Measurements from ENCODE around the gene PDS5B. TPM values are rescaled to one million over a fixed set of nuclear protein-coding genes. Genes with fewer than 3 reads are reported as not detected.

The PDS5B gene
- total RNA-seq, 1 donor from 2014 or later: 49.4 TPM

DNA sequence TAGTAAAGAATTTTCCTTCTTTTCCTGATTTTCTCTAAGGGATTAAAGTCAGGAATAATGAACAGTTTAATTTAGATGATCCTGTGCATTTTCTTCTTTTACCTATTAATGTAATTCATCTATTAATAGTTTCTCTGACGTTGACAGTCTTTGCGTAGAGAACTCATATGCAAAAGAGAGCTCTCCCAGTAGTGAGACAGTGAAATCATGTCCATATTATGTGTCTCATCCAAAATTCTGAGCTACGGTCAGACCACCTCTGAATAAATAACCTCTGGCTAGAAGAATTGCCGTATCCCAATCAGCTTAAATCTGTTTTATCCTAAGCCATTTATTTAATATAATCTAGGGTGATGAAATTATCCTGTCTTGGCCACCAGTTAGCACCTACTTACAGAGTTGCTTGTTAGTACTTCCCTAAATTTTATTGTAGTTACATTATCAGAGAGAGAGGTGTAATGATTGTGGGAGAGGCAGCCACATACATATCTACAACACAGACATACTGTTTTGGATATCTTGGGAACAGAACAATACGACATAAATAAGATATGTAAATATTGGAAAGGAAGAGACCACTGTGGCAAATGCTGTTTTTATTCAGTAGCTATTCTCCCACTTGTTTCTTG, 30.7 kb downstream of the PDS5B start:
- H3K27ac ChIP-seq: no peak overlapping the region
- no peaks in the 10 kb centered on the region for H3K4me1 ChIP-seq
- intact Hi-C loops (cut with DNase I): no loop called here
- H3K9me3 ChIP-seq: no peaks in the 10 kb centered on the region
- H3K36me3 ChIP-seq: no peaks in the 10 kb centered on the region
- DNase-seq (ENCODE audit: extremely low spot score in 2 of 2): no peak
- no peak overlapping the region for H3K4me3 ChIP-seq
- H3K27me3 ChIP-seq: no peaks in the 10 kb centered on the region
- TF ChIP-seq POLR2AphosphoS5 (IDR thresholded peaks at IDR 0.05; ENCODE audit: insufficient read depth in 1 of 2, low read depth in 1 of 2): no peak
- TF ChIP-seq, protein P1, sequence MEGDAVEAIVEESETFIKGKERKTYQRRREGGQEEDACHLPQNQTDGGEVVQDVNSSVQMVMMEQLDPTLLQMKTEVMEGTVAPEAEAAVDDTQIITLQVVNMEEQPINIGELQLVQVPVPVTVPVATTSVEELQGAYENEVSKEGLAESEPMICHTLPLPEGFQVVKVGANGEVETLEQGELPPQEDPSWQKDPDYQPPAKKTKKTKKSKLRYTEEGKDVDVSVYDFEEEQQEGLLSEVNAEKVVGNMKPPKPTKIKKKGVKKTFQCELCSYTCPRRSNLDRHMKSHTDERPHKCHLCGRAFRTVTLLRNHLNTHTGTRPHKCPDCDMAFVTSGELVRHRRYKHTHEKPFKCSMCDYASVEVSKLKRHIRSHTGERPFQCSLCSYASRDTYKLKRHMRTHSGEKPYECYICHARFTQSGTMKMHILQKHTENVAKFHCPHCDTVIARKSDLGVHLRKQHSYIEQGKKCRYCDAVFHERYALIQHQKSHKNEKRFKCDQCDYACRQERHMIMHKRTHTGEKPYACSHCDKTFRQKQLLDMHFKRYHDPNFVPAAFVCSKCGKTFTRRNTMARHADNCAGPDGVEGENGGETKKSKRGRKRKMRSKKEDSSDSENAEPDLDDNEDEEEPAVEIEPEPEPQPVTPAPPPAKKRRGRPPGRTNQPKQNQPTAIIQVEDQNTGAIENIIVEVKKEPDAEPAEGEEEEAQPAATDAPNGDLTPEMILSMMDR (IDR thresholded peaks at IDR 0.05): no peak
- TF ChIP-seq POLR2A (IDR thresholded peaks at IDR 0.05): no peak

DNA sequence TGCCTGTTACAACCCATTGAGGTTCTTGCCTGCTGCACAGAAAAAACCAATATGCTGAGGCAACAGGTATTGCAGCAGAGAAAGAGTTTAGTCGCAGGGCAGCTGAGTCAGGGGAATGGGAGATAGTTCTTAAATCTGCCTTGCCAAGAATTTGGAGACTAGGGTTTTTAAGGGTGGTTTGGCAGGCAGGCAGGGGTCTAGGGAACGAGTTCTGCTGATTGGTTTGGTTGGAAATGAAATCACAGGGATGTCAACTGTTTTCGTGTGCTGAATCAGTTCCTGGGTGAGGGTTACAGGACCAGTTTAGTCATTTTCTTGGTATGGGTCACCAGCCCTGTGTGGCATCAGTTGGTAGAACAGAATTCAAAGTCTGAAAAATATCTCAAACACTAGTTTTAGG, 36.6 kb downstream of the PDS5B start:
- H3K9me3 ChIP-seq: peaks cover 5% of the 10 kb centered on the region
- no peak overlapping the region for H3K27ac ChIP-seq
- no peaks in the 10 kb centered on the region for H3K27me3 ChIP-seq
- peaks cover 20% of the 10 kb centered on the region for H3K4me1 ChIP-seq
- no peak for TF ChIP-seq POLR2AphosphoS5 (IDR thresholded peaks at IDR 0.05; ENCODE audit: insufficient read depth in 1 of 2, low read depth in 1 of 2)
- no peak for TF ChIP-seq POLR2A (IDR thresholded peaks at IDR 0.05)
- TF ChIP-seq, protein P1 (IDR thresholded peaks at IDR 0.05): no peak
- H3K4me3 ChIP-seq: no peak overlapping the region
- no peak for DNase-seq (ENCODE audit: extremely low spot score in 2 of 2)
- H3K36me3 ChIP-seq: no peaks in the 10 kb centered on the region
- intact Hi-C loops (cut with DNase I): no loop called here

DNA sequence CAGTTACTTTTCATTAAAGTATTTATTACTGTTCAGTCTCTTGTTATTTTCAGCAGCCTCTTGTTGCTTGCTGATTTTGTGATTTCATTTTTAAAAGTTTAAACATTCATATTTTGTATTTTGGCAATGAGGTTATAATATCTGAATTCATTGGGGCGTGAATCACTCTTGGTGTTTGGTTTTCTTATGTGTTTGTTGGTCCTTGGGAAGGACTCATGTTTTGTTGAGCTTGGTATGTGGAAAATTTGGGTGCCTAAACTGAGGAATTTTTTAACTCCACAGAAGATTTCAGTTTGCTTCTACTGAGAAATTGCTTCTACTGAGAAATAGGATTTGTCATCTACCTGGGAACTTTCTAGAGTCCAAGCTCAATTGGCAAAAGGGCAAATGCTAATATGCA, 38.2 kb downstream of the PDS5B start:
- Histone ChIP-seq H3K4me3 (no peak overlapping the region), H3K9me3 (peaks cover 5% of the 10 kb centered on the region), H3K27ac (no peak overlapping the region), H3K4me1 (peaks cover 23% of the 10 kb centered on the region), H3K36me3 (no peaks in the 10 kb centered on the region), H3K27me3 (no peaks in the 10 kb centered on the region)
- DNase-seq (ENCODE audit: extremely low spot score in 2 of 2): no peak
- intact Hi-C loops (cut with DNase I): no loop called here
- TF ChIP-seq, protein P1 (IDR thresholded peaks at IDR 0.05): no peak
- TF ChIP-seq POLR2AphosphoS5 (IDR thresholded peaks at IDR 0.05; ENCODE audit: insufficient read depth in 1 of 2, low read depth in 1 of 2): no peak
- no peak for TF ChIP-seq POLR2A (IDR thresholded peaks at IDR 0.05)

DNA sequence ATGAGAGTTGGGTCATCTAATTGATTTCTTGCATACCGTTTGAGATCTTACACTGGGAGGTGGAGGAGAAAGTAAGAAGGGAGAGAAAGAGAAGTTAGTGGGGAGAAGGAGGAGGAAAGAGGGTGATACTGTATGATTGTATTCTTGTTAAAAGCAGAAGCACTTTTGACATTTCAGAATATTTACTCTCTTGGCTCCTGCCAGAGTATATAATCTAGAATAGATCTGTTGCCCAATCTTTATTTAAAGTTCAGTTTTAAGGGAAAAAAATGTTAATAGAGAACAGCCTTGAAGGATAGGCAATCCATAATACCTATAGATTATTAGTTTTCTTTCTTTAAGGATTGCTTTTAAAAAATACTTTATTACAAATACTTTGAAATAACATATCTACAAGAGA, 41.5 kb downstream of the PDS5B start:
- no peak overlapping the region for H3K27ac ChIP-seq
- H3K36me3 ChIP-seq: no peaks in the 10 kb centered on the region
- TF ChIP-seq POLR2AphosphoS5 (IDR thresholded peaks at IDR 0.05; ENCODE audit: insufficient read depth in 1 of 2, low read depth in 1 of 2): no peak
- TF ChIP-seq POLR2A (IDR thresholded peaks at IDR 0.05): no peak
- TF ChIP-seq, protein P1 (IDR thresholded peaks at IDR 0.05): no peak
- H3K9me3 ChIP-seq: peaks cover 4% of the 10 kb centered on the region
- intact Hi-C loops (cut with DNase I): no loop called here
- peaks cover 31% of the 10 kb centered on the region for H3K4me1 ChIP-seq
- H3K27me3 ChIP-seq: no peaks in the 10 kb centered on the region
- DNase-seq (ENCODE audit: extremely low spot score in 2 of 2): no peak
- no peak overlapping the region for H3K4me3 ChIP-seq

DNA sequence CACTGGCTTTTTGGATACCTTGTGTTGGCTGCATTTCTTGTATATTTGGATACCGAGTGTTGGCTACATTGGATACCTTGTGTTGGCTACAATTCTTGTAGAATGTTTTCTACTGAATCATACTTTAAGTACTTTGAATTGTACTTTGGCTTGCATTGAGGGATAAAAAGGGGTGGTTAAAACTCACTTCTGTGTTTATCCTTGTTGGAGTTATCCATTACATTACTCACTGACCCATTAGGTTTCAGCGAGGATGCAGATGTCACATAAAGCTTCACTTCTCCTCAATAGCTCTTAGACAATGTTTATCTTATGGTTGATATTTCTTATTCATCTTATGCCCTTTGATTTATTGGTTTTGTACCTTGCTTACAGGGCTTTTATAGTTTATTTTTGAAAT, 43.1 kb downstream of the PDS5B start:
- DNase-seq (ENCODE audit: extremely low spot score in 2 of 2): no peak
- H3K27me3 ChIP-seq: no peaks in the 10 kb centered on the region
- no peaks in the 10 kb centered on the region for H3K9me3 ChIP-seq
- no peaks in the 10 kb centered on the region for H3K36me3 ChIP-seq
- H3K27ac ChIP-seq: no peak overlapping the region
- no peak overlapping the region for H3K4me3 ChIP-seq
- TF ChIP-seq, protein P1 (IDR thresholded peaks at IDR 0.05): no peak
- TF ChIP-seq POLR2A (IDR thresholded peaks at IDR 0.05) (no peak), POLR2AphosphoS5 (IDR thresholded peaks at IDR 0.05; ENCODE audit: insufficient read depth in 1 of 2, low read depth in 1 of 2) (no peak)
- H3K4me1 ChIP-seq: peaks cover 37% of the 10 kb centered on the region
- intact Hi-C loops (cut with DNase I): no loop called here
